ENCODE data around the gene GARIN1A. TPM values are rescaled to one million over a fixed set of nuclear protein-coding genes. Genes with fewer than 3 reads are reported as not detected.
"Not testable (repeated sequence)": the region's sequence is repeated elsewhere in the genome, so short reads cannot be mapped to it uniquely, and the experiment has no call there.

The GARIN1A gene
- total RNA-seq, 1 donor from 2014 or later, result 5.9 TPM

DNA sequence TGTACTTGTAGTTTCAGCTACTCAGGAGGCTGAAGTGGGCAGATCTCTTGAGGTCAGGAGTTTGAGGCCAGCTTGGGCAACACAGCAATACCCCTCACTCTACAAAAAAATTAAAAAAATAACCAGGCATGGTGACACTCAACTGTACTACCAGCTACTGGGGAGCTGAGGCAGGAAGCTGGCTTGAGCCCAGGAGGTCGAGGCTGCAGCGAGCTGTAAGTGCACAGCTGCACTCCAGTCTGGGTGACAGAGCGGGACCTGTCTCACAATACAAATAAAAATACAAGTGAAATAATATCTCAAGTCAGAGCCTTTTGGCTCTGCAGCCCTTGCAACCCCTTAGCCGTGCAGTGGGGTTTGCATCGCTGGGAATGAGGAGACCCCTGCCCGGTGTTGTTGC is 25.2 kb upstream of the GARIN1A start:
- H3K36me3 ChIP-seq (ENCODE audit: insufficient read depth, low read length); H3K4me3 Mint-ChIP-seq (ENCODE audit: unreplicated experiment); H2AFZ ChIP-seq (ENCODE audit: low read depth, low read length); H3K4me1 Mint-ChIP-seq (ENCODE audit: low read depth, unreplicated experiment); H3K27me3 ChIP-seq (ENCODE audit: insufficient read depth, low read length); H3K79me2 ChIP-seq (ENCODE audit: insufficient read depth, low read length); H3K36me3 Mint-ChIP-seq (ENCODE audit: low read depth, unreplicated experiment); H3K27ac ChIP-seq (ENCODE audit: low read depth, low read length); H4K20me1 ChIP-seq (ENCODE audit: insufficient read depth, low read length); FAIRE-seq; H3K27me3 Mint-ChIP-seq (ENCODE audit: low read depth, unreplicated experiment); H3K4me2 ChIP-seq (ENCODE audit: low read length); H3K9me3 Mint-ChIP-seq (ENCODE audit: unreplicated experiment); H3K9me3 ChIP-seq (ENCODE audit: insufficient read depth, low read depth, low read length); H3K4me3 ChIP-seq (ENCODE audit: insufficient read depth, low read depth, low read length); H3K27ac Mint-ChIP-seq (ENCODE audit: unreplicated experiment); DNase-seq (ENCODE audit: low read depth); H3K9ac ChIP-seq (ENCODE audit: low read length); H3K4me1 ChIP-seq (ENCODE audit: insufficient read depth, low read length): not testable (repeated sequence)

- not testable (repeated sequence) for H3K36me3 Mint-ChIP-seq (ENCODE audit: low read depth, unreplicated experiment); H3K27me3 Mint-ChIP-seq (ENCODE audit: low read depth, unreplicated experiment); H3K4me3 ChIP-seq (ENCODE audit: insufficient read depth, low read depth, low read length)
Observed at GRCh38 chr7:128651096-128651495, 21.0 kb upstream of the GARIN1A start.

GRCh38 chr7:128652606-128653005 is 19.5 kb upstream of the GARIN1A start:
- H4K20me1 ChIP-seq (ENCODE audit: insufficient read depth, low read length); H3K9me3 ChIP-seq (ENCODE audit: insufficient read depth, low read depth, low read length); H3K27me3 ChIP-seq (ENCODE audit: insufficient read depth, low read length); H3K4me2 ChIP-seq (ENCODE audit: low read length); H3K9ac ChIP-seq (ENCODE audit: low read length); H3K36me3 Mint-ChIP-seq (ENCODE audit: low read depth, unreplicated experiment); FAIRE-seq; H3K27ac Mint-ChIP-seq (ENCODE audit: unreplicated experiment); H3K9me3 Mint-ChIP-seq (ENCODE audit: unreplicated experiment); H3K4me1 ChIP-seq (ENCODE audit: insufficient read depth, low read length); H3K36me3 ChIP-seq (ENCODE audit: insufficient read depth, low read length); H3K27me3 Mint-ChIP-seq (ENCODE audit: low read depth, unreplicated experiment); H3K27ac ChIP-seq (ENCODE audit: low read depth, low read length); H3K4me3 Mint-ChIP-seq (ENCODE audit: unreplicated experiment); DNase-seq (ENCODE audit: low read depth); H3K4me3 ChIP-seq (ENCODE audit: insufficient read depth, low read depth, low read length); H2AFZ ChIP-seq (ENCODE audit: low read depth, low read length); H3K79me2 ChIP-seq (ENCODE audit: insufficient read depth, low read length); H3K4me1 Mint-ChIP-seq (ENCODE audit: low read depth, unreplicated experiment): not testable (repeated sequence)

More at GRCh38 chr7:128651096-128651495, 21.0 kb upstream of the GARIN1A start:
- not testable (repeated sequence) for H3K36me3 ChIP-seq (ENCODE audit: insufficient read depth, low read length); H3K27ac ChIP-seq (ENCODE audit: low read depth, low read length); H3K27ac Mint-ChIP-seq (ENCODE audit: unreplicated experiment); H3K27me3 ChIP-seq (ENCODE audit: insufficient read depth, low read length); H3K9ac ChIP-seq (ENCODE audit: low read length); H3K9me3 ChIP-seq (ENCODE audit: insufficient read depth, low read depth, low read length); DNase-seq (ENCODE audit: low read depth); H3K4me2 ChIP-seq (ENCODE audit: low read length); H3K9me3 Mint-ChIP-seq (ENCODE audit: unreplicated experiment); H3K79me2 ChIP-seq (ENCODE audit: insufficient read depth, low read length); H3K4me1 ChIP-seq (ENCODE audit: insufficient read depth, low read length); FAIRE-seq; H3K4me3 Mint-ChIP-seq (ENCODE audit: unreplicated experiment); H2AFZ ChIP-seq (ENCODE audit: low read depth, low read length); H4K20me1 ChIP-seq (ENCODE audit: insufficient read depth, low read length); H3K4me1 Mint-ChIP-seq (ENCODE audit: low read depth, unreplicated experiment)

DNA sequence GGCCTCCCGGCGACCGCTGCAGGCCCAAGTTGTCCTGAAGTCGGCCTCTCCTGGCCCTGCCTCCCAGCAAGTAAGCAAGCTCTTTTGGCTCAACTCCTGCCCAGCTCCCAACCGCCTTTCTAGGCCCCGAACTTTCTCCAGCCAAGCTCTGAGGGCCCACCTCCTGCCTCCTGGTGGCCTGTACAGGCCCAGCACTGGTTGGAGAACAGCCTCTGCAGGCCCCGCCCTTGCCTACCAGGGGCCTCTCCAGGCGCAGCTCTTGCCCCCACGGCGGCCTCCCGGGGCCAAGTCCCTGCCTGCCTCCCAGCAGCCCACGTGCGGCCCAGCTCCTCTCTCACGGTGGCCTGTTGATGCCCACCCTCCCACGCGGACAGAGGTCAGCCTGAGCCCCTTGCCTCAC is 18.9 kb upstream of the GARIN1A start:
- not testable (repeated sequence) for H3K79me2 ChIP-seq (ENCODE audit: insufficient read depth, low read length); H3K9ac ChIP-seq (ENCODE audit: low read length); DNase-seq (ENCODE audit: low read depth); H3K4me1 Mint-ChIP-seq (ENCODE audit: low read depth, unreplicated experiment); H3K4me1 ChIP-seq (ENCODE audit: insufficient read depth, low read length); H3K4me2 ChIP-seq (ENCODE audit: low read length); H3K9me3 Mint-ChIP-seq (ENCODE audit: unreplicated experiment); H3K27me3 Mint-ChIP-seq (ENCODE audit: low read depth, unreplicated experiment); H3K4me3 Mint-ChIP-seq (ENCODE audit: unreplicated experiment); H3K27ac ChIP-seq (ENCODE audit: low read depth, low read length); H3K27ac Mint-ChIP-seq (ENCODE audit: unreplicated experiment); H2AFZ ChIP-seq (ENCODE audit: low read depth, low read length); H3K27me3 ChIP-seq (ENCODE audit: insufficient read depth, low read length); H4K20me1 ChIP-seq (ENCODE audit: insufficient read depth, low read length); H3K36me3 Mint-ChIP-seq (ENCODE audit: low read depth, unreplicated experiment); FAIRE-seq; H3K36me3 ChIP-seq (ENCODE audit: insufficient read depth, low read length); H3K4me3 ChIP-seq (ENCODE audit: insufficient read depth, low read depth, low read length); H3K9me3 ChIP-seq (ENCODE audit: insufficient read depth, low read depth, low read length)

- not testable (repeated sequence) for H3K9me3 ChIP-seq (ENCODE audit: insufficient read depth, low read depth, low read length); H3K9me3 Mint-ChIP-seq (ENCODE audit: unreplicated experiment); H3K4me2 ChIP-seq (ENCODE audit: low read length); H3K9ac ChIP-seq (ENCODE audit: low read length); H3K4me1 Mint-ChIP-seq (ENCODE audit: low read depth, unreplicated experiment); H3K27ac Mint-ChIP-seq (ENCODE audit: unreplicated experiment); H3K27me3 ChIP-seq (ENCODE audit: insufficient read depth, low read length); H3K4me1 ChIP-seq (ENCODE audit: insufficient read depth, low read length); DNase-seq (ENCODE audit: low read depth); H3K4me3 Mint-ChIP-seq (ENCODE audit: unreplicated experiment); H3K36me3 Mint-ChIP-seq (ENCODE audit: low read depth, unreplicated experiment); H3K27me3 Mint-ChIP-seq (ENCODE audit: low read depth, unreplicated experiment); FAIRE-seq; H3K27ac ChIP-seq (ENCODE audit: low read depth, low read length); H2AFZ ChIP-seq (ENCODE audit: low read depth, low read length); H3K4me3 ChIP-seq (ENCODE audit: insufficient read depth, low read depth, low read length); H3K79me2 ChIP-seq (ENCODE audit: insufficient read depth, low read length); H3K36me3 ChIP-seq (ENCODE audit: insufficient read depth, low read length); H4K20me1 ChIP-seq (ENCODE audit: insufficient read depth, low read length)
Observed at GRCh38 chr7:128654080-128654479, 18.0 kb upstream of the GARIN1A start.

DNA sequence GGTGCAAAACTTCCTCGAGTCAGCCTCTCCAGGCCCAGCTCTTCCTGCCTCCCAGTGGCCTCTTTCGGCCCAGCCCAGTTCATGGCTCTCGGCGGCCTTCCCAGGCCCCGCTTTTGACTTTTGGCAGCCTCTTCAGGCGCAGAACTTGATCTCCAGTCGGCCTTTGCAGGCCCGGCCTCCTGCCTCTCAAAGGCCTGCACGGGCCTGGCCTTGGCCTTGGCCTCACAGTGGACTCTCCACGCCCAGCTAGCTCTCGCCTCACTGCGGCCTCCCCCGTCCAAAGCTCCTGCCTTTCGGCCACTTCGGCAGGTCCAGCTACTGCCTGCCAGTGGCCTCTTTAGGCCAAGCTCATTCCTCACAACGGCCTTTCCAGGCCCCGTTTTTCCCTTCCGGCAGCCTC is 17.6 kb upstream of the GARIN1A start:
- not testable (repeated sequence) for H3K27ac ChIP-seq (ENCODE audit: low read depth, low read length); H3K27me3 Mint-ChIP-seq (ENCODE audit: low read depth, unreplicated experiment); H3K4me3 ChIP-seq (ENCODE audit: insufficient read depth, low read depth, low read length); H3K4me1 ChIP-seq (ENCODE audit: insufficient read depth, low read length); H3K9me3 Mint-ChIP-seq (ENCODE audit: unreplicated experiment); H3K4me2 ChIP-seq (ENCODE audit: low read length); FAIRE-seq; H3K36me3 Mint-ChIP-seq (ENCODE audit: low read depth, unreplicated experiment); DNase-seq (ENCODE audit: low read depth); H3K36me3 ChIP-seq (ENCODE audit: insufficient read depth, low read length); H3K4me1 Mint-ChIP-seq (ENCODE audit: low read depth, unreplicated experiment); H3K79me2 ChIP-seq (ENCODE audit: insufficient read depth, low read length); H3K9ac ChIP-seq (ENCODE audit: low read length); H4K20me1 ChIP-seq (ENCODE audit: insufficient read depth, low read length); H3K27me3 ChIP-seq (ENCODE audit: insufficient read depth, low read length); H3K4me3 Mint-ChIP-seq (ENCODE audit: unreplicated experiment); H3K27ac Mint-ChIP-seq (ENCODE audit: unreplicated experiment); H2AFZ ChIP-seq (ENCODE audit: low read depth, low read length); H3K9me3 ChIP-seq (ENCODE audit: insufficient read depth, low read depth, low read length)

All from astrocyte (in vitro differentiated cells and primary cell).